Measurements from ENCODE around the gene PTCH1. TPM values are rescaled to one million over a fixed set of nuclear protein-coding genes. Genes with fewer than 3 reads are reported as not detected.

The PTCH1 gene
- total RNA-seq, 1 donor: 3.3 TPM

GRCh38 chr9:95462249-95463147, 54.3 kb downstream of the PTCH1 start:
- DNase-seq (ENCODE audit: insufficient read length, low spot score, missing footprints): peak; percentile 92
- H3K4me3 ChIP-seq (ENCODE audit: insufficient read depth, low read length): peak overlapping the region; percentile 66
- H3K4me1 ChIP-seq (ENCODE audit: insufficient read depth, low read length): peaks cover 14% of the 10 kb centered on the region
- H3K36me3 ChIP-seq (ENCODE audit: insufficient read depth, low read length): no peaks in the 10 kb centered on the region
- TF ChIP-seq CTCF (IDR thresholded peaks at IDR 0.05; ENCODE audit: extremely low read depth, low read depth, low read length): no peak
- H3K79me2 ChIP-seq (ENCODE audit: insufficient read depth, low read length): no peaks in the 10 kb centered on the region
- H3K27ac ChIP-seq (ENCODE audit: low read depth, low read length): no peak overlapping the region
- H3K4me2 ChIP-seq (ENCODE audit: insufficient read depth, low read length): peak overlapping the region; percentile 80
- H3K9me3 ChIP-seq (ENCODE audit: low read depth, low read length): no peaks in the 10 kb centered on the region
- H2AFZ ChIP-seq (ENCODE audit: low read length): peak overlapping the region; percentile 77
- no peaks in the 10 kb centered on the region for H4K20me1 ChIP-seq (ENCODE audit: insufficient read depth, low read length)
- no peaks in the 10 kb centered on the region for H3K27me3 ChIP-seq (ENCODE audit: insufficient read depth, low read length)

GRCh38 chr9:95461448-95462248, 55.1 kb downstream of the PTCH1 start:
- H3K27ac ChIP-seq (ENCODE audit: low read depth, low read length): no peak overlapping the region
- H3K79me2 ChIP-seq (ENCODE audit: insufficient read depth, low read length): no peaks in the 10 kb centered on the region
- TF ChIP-seq CTCF (IDR thresholded peaks at IDR 0.05; ENCODE audit: extremely low read depth, low read depth, low read length): no peak
- H3K4me3 ChIP-seq (ENCODE audit: insufficient read depth, low read length): no peak overlapping the region
- peaks cover 14% of the 10 kb centered on the region for H3K4me1 ChIP-seq (ENCODE audit: insufficient read depth, low read length)
- H2AFZ ChIP-seq (ENCODE audit: low read length): no peak overlapping the region
- peak overlapping the region; percentile 80 for H3K4me2 ChIP-seq (ENCODE audit: insufficient read depth, low read length)
- H3K9me3 ChIP-seq (ENCODE audit: low read depth, low read length): no peaks in the 10 kb centered on the region
- no peak for DNase-seq (ENCODE audit: insufficient read length, low spot score, missing footprints)
- no peaks in the 10 kb centered on the region for H4K20me1 ChIP-seq (ENCODE audit: insufficient read depth, low read length)
- H3K36me3 ChIP-seq (ENCODE audit: insufficient read depth, low read length): no peaks in the 10 kb centered on the region
- no peaks in the 10 kb centered on the region for H3K27me3 ChIP-seq (ENCODE audit: insufficient read depth, low read length)

- Histone ChIP-seq H3K27ac (ENCODE audit: low read depth, low read length) (no peak overlapping the region), H3K79me2 (ENCODE audit: insufficient read depth, low read length) (no peaks in the 10 kb centered on the region), H3K4me1 (ENCODE audit: insufficient read depth, low read length) (peaks cover 14% of the 10 kb centered on the region), H3K4me3 (ENCODE audit: insufficient read depth, low read length) (no peak overlapping the region), H3K36me3 (ENCODE audit: insufficient read depth, low read length) (no peaks in the 10 kb centered on the region), H3K4me2 (ENCODE audit: insufficient read depth, low read length) (no peak overlapping the region), H3K27me3 (ENCODE audit: insufficient read depth, low read length) (no peaks in the 10 kb centered on the region), H2AFZ (ENCODE audit: low read length) (no peak overlapping the region), H3K9me3 (ENCODE audit: low read depth, low read length) (no peaks in the 10 kb centered on the region), H4K20me1 (ENCODE audit: insufficient read depth, low read length) (no peaks in the 10 kb centered on the region)
- DNase-seq (ENCODE audit: insufficient read length, low spot score, missing footprints): no peak
- TF ChIP-seq CTCF (IDR thresholded peaks at IDR 0.05; ENCODE audit: extremely low read depth, low read depth, low read length): no peak
Observed at GRCh38 chr9:95460518-95461164, 56.1 kb downstream of the PTCH1 start.
